Liver (tissue), 9 donors: ENCODE results near the gene LRP1-AS. TPM values are rescaled to one million over a fixed set of nuclear protein-coding genes. Genes with fewer than 3 reads are reported as not detected.

Experiments used
- DNase-seq: peaks from one replicate; pipeline ENCODE4 v3.0.0-alpha.2; 2017; ENCODE audit warnings: low spot score
- H3K27ac ChIP-seq, 2 donors: one replicate each; pipeline ENCODE4 v1.7.0; 2013; ENCODE audit warnings: inconsistent platforms in 2 of 2, low read length in 2 of 2, control low read depth in 1 of 2, low read depth in 1 of 2, mild to moderate bottlenecking in 1 of 2
- H3K27me3 ChIP-seq, 4 donors: one replicate each; pipeline versions ENCODE4 v1.6.1 to v1.7.0; 2013; ENCODE audit warnings: low read length in 3 of 4, inconsistent platforms in 1 of 4, mild to moderate bottlenecking in 1 of 4, moderate library complexity in 1 of 4; ENCODE audit not compliant: control insufficient read depth in 4 of 4, insufficient read depth in 4 of 4
- H3K36me3 ChIP-seq, 4 donors: one replicate each; pipeline versions ENCODE4 v1.6.1 to v1.7.0; 2013; ENCODE audit warnings: low read length in 3 of 4, mild to moderate bottlenecking in 3 of 4, low read depth in 1 of 4, moderate library complexity in 1 of 4; ENCODE audit not compliant: control insufficient read depth in 4 of 4, insufficient read depth in 3 of 4
- H3K4me1 ChIP-seq, 4 donors: one replicate each; pipeline versions ENCODE4 v1.6.1 to v1.7.0; 2013; ENCODE audit warnings: low read length in 3 of 4, mild to moderate bottlenecking in 3 of 4, moderate library complexity in 1 of 4; ENCODE audit not compliant: control insufficient read depth in 4 of 4, insufficient read depth in 4 of 4
- H3K4me3 ChIP-seq, 3 donors: one replicate each; pipeline versions ENCODE4 v1.6.1 to v1.7.0; 2013; ENCODE audit warnings: low read length in 3 of 3, control low read depth in 1 of 3, low read depth in 1 of 3, mild to moderate bottlenecking in 1 of 3
- H3K9ac ChIP-seq, 2 donors: one replicate each; pipeline ENCODE4 v1.7.0; 2013; ENCODE audit warnings: low read length in 2 of 2, mild to moderate bottlenecking in 2 of 2, moderate library complexity in 2 of 2, control low read depth in 1 of 2, low read depth in 1 of 2
- H3K9me3 ChIP-seq, 4 donors: one replicate each; pipeline versions ENCODE4 v1.6.1 to v1.7.0; 2013; ENCODE audit warnings: low read length in 3 of 4; ENCODE audit not compliant: control insufficient read depth in 4 of 4
- EGR1 ChIP-seq, 2 donors: IDR thresholded peaks; 2 replicates each; pipeline ENCODE4 v1.6.1; 2016 to 2018; ENCODE audit warnings: antibody characterized with exemption in 2 of 2, low read depth in 2 of 2
- FOXA1 ChIP-seq: IDR thresholded peaks from 2 replicates; pipeline ENCODE4 v1.6.1; 2016; ENCODE audit warnings: antibody characterized with exemption
- FOXA2 ChIP-seq: IDR thresholded peaks from 2 replicates; pipeline ENCODE4 v1.6.1; 2016; ENCODE audit warnings: antibody characterized with exemption
- GABPA ChIP-seq, 2 donors: IDR thresholded peaks in 1 of 2; conservative IDR thresholded peaks in 1 of 2; 2 replicates each; pipeline ENCODE4 v1.6.1; 2016; ENCODE audit warnings: antibody characterized with exemption in 2 of 2, mild to moderate bottlenecking in 1 of 2, moderate library complexity in 1 of 2
- HNF4A ChIP-seq, 2 donors: conservative IDR thresholded peaks; 2 replicates each; pipeline ENCODE4 v1.6.1; 2016; ENCODE audit warnings: antibody characterized with exemption in 2 of 2, mild to moderate bottlenecking in 2 of 2
- HNF4G ChIP-seq: IDR thresholded peaks from 2 replicates; pipeline ENCODE4 v1.6.1; 2016; ENCODE audit warnings: antibody characterized with exemption
- JUND ChIP-seq, 2 donors: IDR thresholded peaks; 2 replicates each; pipeline ENCODE4 v1.6.1; 2016; ENCODE audit warnings: antibody characterized with exemption in 2 of 2
- NR2F2 ChIP-seq: IDR thresholded peaks from 2 replicates; pipeline ENCODE4 v1.6.1; 2016; ENCODE audit warnings: antibody characterized with exemption
- RAD21 ChIP-seq, 2 donors: IDR thresholded peaks; 2 replicates each; pipeline ENCODE4 v1.6.1; 2016; ENCODE audit warnings: antibody characterized with exemption in 2 of 2, mild to moderate bottlenecking in 2 of 2
- RXRA ChIP-seq, 2 donors: IDR thresholded peaks; 2 replicates each; pipeline ENCODE4 v1.6.1; 2017 to 2018; ENCODE audit warnings: antibody characterized with exemption in 2 of 2, mild to moderate bottlenecking in 1 of 2
- SP1 ChIP-seq: IDR thresholded peaks from 2 replicates; pipeline ENCODE4 v1.6.1; 2018; ENCODE audit warnings: antibody characterized with exemption, mild to moderate bottlenecking
- TAF1 ChIP-seq: conservative IDR thresholded peaks from 2 replicates; pipeline ENCODE4 v1.6.1; 2016; ENCODE audit warnings: antibody characterized with exemption, mild to moderate bottlenecking
- YY1 ChIP-seq: IDR thresholded peaks from 2 replicates; pipeline ENCODE4 v1.6.1; 2016; ENCODE audit warnings: antibody characterized with exemption, mild to moderate bottlenecking
- WGBS: extraction: QIAGEN DNeasy Blood & Tissue Kit; methylation state at CpG from one replicate; pipeline ENCODE4 v1.1.7; 2013; 5-methylcytosine and 5-hydroxymethylcytosine counted together
- polyA plus RNA-seq, 2 donors: library from polyadenylated mRNA; stranded (reverse) in 1 of 2; unstranded in 1 of 2; fragments of 200-250 nt in 1 of 2; fragments of >200 nt in 1 of 2; fragmentation: Nextera tagmentation in 1 of 2; extraction: Ambion mirVana in 1 of 2; gene quantifications; one replicate each; pipeline versions ENCODE4 v1.2.1 to v1.2.3, GENCODE V29; 2013 to 2015
- total RNA-seq, 2 donors: library from RNA; depleted of rRNA; stranded (reverse); fragments of >200 nt; gene quantifications; one replicate each; pipeline ENCODE4 v1.2.3, GENCODE V29; 2014
- TF ChIP-seq, protein P1 (sequence below): IDR thresholded peaks from 2 replicates; pipeline ENCODE4 v1.6.1; 2016; ENCODE audit warnings: antibody characterized with exemption
- TF ChIP-seq, protein P2 (sequence below): IDR thresholded peaks from 2 replicates; pipeline ENCODE4 v1.6.1; 2016; ENCODE audit warnings: antibody characterized with exemption, mild to moderate bottlenecking
- TF ChIP-seq, protein P3 (sequence below): fragments of 150-350 bp; IDR thresholded peaks from 2 replicates; pipeline ENCODE4 v1.5.1; 2017; ENCODE audit warnings: improper control_type of control experiment, low read depth, low read length; ENCODE audit not compliant: missing input control
- TF ChIP-seq, protein P4 (sequence below): IDR thresholded peaks from 2 replicates; pipeline ENCODE4 v1.6.1; 2016; ENCODE audit warnings: antibody characterized with exemption
- TF ChIP-seq, protein P5 (sequence below): IDR thresholded peaks from 2 replicates; pipeline ENCODE4 v1.6.1; 2016; ENCODE audit warnings: antibody characterized with exemption
- donor health status: healthy.
- donor health status: healthy.
- donor health status: healthy.
- donor health status: healthy.
- donor health status: healthy.

Gene LRP1-AS
- total and polyA plus RNA-seq, 4 donors, result not detected

DNA sequence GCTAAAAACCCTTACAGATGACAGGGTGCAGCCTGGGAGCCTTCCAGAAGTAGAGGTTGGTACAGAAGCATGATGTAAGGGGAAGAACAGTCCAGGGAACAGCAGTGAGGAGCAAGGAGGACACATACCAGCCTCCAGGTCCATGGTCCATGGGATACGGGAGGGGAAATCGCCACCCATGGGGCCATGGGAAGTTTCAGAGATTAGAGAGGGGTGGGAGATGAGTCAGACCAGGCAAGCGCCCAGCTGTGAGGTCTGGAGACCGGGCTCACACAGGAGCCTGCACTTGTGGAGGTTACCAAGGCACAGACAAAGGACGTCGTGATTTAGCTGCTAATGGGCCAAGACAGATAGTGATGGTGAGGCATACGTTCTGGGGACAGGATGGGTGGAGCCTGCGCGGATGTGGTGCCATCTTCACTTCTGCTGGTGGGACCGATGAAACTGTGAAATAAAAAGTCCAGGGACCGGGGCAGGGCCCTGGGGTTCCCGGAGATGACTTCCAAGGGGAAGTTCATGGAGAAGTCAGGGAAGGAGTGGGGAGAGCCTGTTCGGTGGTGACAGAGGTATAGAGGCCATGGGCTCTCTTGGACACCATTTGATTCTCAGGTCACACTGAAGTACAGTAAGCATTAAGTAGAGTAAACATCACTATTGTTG, 17.7 kb upstream of the LRP1-AS start:
- 84% methylated on average over 13 of the region's 13 CpGs for WGBS
- Histone ChIP-seq H3K36me3 (peaks cover 36 to 92% (median 71%) of the 10 kb centered on the region in 4 donors), H3K4me3 (no peak overlapping the region), H3K4me1 (no peaks in the 10 kb centered on the region), H3K27ac (no peak overlapping the region), H3K9ac (no peak overlapping the region), H3K27me3 (no peaks in the 10 kb centered on the region), H3K9me3 (no peaks in the 10 kb centered on the region)
- no peak for DNase-seq
- TF ChIP-seq GABPA (IDR thresholded peaks at IDR 0.05 in 1 of 2, conservative IDR thresholded peaks at IDR 0.05 in 1 of 2) (no peak), SP1 (no peak), RXRA (IDR thresholded peaks at IDR 0.05) (no peak), RAD21 (IDR thresholded peaks at IDR 0.05) (no peak), FOXA1 (no peak), EGR1 (IDR thresholded peaks at IDR 0.05; ENCODE audit: low read depth in 2 of 2) (no peak), NR2F2 (no peak), FOXA2 (no peak), HNF4G (no peak), TAF1 (no peak), HNF4A (conservative IDR thresholded peaks at IDR 0.05) (no peak), YY1 (no peak), JUND (IDR thresholded peaks at IDR 0.05) (no peak)
- TF ChIP-seq, protein P1, sequence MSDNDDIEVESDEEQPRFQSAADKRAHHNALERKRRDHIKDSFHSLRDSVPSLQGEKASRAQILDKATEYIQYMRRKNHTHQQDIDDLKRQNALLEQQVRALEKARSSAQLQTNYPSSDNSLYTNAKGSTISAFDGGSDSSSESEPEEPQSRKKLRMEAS, result no peak
- TF ChIP-seq, protein P2, sequence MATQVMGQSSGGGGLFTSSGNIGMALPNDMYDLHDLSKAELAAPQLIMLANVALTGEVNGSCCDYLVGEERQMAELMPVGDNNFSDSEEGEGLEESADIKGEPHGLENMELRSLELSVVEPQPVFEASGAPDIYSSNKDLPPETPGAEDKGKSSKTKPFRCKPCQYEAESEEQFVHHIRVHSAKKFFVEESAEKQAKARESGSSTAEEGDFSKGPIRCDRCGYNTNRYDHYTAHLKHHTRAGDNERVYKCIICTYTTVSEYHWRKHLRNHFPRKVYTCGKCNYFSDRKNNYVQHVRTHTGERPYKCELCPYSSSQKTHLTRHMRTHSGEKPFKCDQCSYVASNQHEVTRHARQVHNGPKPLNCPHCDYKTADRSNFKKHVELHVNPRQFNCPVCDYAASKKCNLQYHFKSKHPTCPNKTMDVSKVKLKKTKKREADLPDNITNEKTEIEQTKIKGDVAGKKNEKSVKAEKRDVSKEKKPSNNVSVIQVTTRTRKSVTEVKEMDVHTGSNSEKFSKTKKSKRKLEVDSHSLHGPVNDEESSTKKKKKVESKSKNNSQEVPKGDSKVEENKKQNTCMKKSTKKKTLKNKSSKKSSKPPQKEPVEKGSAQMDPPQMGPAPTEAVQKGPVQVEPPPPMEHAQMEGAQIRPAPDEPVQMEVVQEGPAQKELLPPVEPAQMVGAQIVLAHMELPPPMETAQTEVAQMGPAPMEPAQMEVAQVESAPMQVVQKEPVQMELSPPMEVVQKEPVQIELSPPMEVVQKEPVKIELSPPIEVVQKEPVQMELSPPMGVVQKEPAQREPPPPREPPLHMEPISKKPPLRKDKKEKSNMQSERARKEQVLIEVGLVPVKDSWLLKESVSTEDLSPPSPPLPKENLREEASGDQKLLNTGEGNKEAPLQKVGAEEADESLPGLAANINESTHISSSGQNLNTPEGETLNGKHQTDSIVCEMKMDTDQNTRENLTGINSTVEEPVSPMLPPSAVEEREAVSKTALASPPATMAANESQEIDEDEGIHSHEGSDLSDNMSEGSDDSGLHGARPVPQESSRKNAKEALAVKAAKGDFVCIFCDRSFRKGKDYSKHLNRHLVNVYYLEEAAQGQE, result no peak
- TF ChIP-seq, protein P3, sequence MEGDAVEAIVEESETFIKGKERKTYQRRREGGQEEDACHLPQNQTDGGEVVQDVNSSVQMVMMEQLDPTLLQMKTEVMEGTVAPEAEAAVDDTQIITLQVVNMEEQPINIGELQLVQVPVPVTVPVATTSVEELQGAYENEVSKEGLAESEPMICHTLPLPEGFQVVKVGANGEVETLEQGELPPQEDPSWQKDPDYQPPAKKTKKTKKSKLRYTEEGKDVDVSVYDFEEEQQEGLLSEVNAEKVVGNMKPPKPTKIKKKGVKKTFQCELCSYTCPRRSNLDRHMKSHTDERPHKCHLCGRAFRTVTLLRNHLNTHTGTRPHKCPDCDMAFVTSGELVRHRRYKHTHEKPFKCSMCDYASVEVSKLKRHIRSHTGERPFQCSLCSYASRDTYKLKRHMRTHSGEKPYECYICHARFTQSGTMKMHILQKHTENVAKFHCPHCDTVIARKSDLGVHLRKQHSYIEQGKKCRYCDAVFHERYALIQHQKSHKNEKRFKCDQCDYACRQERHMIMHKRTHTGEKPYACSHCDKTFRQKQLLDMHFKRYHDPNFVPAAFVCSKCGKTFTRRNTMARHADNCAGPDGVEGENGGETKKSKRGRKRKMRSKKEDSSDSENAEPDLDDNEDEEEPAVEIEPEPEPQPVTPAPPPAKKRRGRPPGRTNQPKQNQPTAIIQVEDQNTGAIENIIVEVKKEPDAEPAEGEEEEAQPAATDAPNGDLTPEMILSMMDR, result no peak
- TF ChIP-seq, protein P4, sequence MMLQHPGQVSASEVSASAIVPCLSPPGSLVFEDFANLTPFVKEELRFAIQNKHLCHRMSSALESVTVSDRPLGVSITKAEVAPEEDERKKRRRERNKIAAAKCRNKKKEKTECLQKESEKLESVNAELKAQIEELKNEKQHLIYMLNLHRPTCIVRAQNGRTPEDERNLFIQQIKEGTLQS, result no peak
- TF ChIP-seq, protein P5, sequence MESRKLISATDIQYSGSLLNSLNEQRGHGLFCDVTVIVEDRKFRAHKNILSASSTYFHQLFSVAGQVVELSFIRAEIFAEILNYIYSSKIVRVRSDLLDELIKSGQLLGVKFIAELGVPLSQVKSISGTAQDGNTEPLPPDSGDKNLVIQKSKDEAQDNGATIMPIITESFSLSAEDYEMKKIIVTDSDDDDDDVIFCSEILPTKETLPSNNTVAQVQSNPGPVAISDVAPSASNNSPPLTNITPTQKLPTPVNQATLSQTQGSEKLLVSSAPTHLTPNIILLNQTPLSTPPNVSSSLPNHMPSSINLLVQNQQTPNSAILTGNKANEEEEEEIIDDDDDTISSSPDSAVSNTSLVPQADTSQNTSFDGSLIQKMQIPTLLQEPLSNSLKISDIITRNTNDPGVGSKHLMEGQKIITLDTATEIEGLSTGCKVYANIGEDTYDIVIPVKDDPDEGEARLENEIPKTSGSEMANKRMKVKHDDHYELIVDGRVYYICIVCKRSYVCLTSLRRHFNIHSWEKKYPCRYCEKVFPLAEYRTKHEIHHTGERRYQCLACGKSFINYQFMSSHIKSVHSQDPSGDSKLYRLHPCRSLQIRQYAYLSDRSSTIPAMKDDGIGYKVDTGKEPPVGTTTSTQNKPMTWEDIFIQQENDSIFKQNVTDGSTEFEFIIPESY, result no peak
